Measurements from ENCODE around the gene SEMA4A.

DNA sequence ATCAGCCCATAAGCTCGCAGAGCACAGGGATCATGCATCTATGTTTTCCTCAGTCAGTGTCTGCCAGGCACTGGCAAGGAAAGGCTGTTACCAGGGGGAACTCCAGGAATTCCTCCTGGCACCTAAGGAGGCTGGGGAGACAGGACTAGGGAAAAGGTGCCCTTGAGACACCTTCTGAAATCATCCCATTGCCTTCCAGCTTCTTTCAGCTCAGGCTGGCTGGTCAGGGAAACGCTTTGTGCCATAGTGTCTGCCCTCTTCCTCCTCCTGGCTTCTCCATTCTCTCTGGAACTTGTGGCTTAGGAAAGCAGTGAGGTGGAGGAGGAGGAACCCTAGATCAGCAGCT lies 25.1 kb upstream of the SEMA4A start:
- TF ChIP-seq, protein P1, sequence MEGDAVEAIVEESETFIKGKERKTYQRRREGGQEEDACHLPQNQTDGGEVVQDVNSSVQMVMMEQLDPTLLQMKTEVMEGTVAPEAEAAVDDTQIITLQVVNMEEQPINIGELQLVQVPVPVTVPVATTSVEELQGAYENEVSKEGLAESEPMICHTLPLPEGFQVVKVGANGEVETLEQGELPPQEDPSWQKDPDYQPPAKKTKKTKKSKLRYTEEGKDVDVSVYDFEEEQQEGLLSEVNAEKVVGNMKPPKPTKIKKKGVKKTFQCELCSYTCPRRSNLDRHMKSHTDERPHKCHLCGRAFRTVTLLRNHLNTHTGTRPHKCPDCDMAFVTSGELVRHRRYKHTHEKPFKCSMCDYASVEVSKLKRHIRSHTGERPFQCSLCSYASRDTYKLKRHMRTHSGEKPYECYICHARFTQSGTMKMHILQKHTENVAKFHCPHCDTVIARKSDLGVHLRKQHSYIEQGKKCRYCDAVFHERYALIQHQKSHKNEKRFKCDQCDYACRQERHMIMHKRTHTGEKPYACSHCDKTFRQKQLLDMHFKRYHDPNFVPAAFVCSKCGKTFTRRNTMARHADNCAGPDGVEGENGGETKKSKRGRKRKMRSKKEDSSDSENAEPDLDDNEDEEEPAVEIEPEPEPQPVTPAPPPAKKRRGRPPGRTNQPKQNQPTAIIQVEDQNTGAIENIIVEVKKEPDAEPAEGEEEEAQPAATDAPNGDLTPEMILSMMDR (IDR thresholded peaks at IDR 0.05): no peak
- TF ChIP-seq POLR2A (IDR thresholded peaks at IDR 0.05): no peak
